Stimulated activated CD4-positive, alpha-beta T cell treated with anti-CD3 and anti-CD28 coated beads, TNF-alpha, amount 100 ng/mL, for 48 hours (primary cell): ENCODE data around the gene ZDHHC1.

Experiments
- DNase-seq, 3 donors: peaks; one replicate each; pipeline ENCODE4 v3.0.0-alpha.2; 2020; ENCODE audit warnings: low read depth in 3 of 3

ZDHHC1 gene

GRCh38 chr16:67415872-67416793 lies at the start of gene ZDHHC1:
Gene ZDHHC1 (minus strand): TSS chr16:67416477. CDS start chr16:67407775, 8,702 bp downstream.
- no peak for DNase-seq

GRCh38 chr16:67464565-67464964 lies 48.3 kb upstream of the ZDHHC1 start:
- no peak for DNase-seq

- DNase-seq = no peak
Observed at GRCh38 chr16:67463691-67464090, 47.4 kb upstream of the ZDHHC1 start.

DNA sequence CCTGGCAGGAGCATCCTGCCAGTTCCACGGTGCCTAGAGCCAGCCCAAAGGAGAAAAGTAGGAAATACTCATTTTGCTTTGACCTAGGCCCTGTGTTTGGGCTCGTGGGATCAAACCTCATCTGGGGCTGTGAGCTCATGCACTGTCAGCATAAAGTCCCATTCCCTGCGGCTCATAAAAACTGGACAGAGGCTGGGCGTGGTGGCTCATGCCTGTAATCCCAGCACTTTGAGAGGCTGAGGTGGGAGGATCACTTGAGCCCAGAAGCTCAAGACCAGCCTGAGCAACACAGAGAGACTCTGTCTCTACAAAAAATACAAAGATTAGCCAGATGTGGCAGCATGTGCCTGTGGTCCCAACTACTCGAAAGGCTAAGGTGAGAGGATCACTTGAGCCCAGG lies 46.8 kb upstream of the ZDHHC1 start:
- no peak for DNase-seq

DNA sequence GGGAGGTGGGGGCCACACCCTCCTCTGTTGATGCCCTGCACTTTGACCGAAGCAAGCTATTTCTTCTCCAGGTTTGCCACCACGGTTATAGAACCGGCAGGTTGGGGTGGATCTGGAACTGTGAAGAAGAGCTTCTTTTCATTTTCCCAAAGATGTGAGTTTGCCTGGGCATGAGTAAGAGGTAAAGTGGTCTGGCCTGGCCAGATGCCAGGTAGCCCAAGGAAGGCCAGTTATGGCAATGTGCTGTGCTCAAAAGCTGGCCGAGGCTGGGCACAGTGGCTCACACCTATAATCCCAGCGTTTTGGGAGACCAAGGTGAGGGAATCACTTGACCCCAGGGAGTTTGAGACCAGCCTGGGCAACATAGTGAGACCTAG lies 46.0 kb upstream of the ZDHHC1 start:
- DNase-seq = no peak

DNA sequence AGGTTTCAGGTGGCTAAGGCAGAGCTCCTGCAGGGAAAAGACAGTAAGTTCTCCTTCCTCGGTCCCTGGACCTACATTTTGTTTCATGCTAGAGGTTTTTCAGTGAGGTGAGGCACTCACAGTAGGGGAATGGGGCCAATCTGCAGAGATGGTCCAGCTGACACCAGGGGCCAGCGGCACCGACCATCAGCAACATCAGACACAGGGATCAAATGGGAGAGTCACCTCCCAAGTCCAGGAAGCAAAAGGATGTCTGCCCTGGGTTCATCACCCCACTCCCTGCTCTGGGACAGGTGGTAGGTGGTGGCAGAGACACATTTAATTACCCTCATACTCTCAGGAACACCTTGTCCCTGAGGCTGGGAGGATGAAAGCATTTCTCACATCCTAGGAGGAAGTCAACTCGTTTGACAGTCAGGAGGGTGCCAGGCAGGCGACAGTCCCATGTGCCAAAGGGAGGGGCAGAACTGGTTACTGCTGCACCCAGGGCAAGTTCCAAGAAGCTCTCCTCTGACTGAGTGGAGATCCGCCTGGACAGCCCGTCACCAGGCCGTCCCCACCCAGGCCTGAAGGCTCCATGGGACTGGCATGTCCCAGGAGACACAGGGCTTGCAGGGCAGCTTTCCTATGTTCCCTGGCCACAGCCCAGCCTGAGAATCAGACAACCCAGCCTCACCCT lies 45.5 kb upstream of the ZDHHC1 start:
- no peak for DNase-seq

GRCh38 chr16:67460961-67461360 lies 44.7 kb upstream of the ZDHHC1 start:
- no peak for DNase-seq

- DNase-seq = no peak
Observed at GRCh38 chr16:67460168-67460567, 43.9 kb upstream of the ZDHHC1 start.

GRCh38 chr16:67459861-67460150 lies 43.5 kb upstream of the ZDHHC1 start:
- DNase-seq = no peak

DNA sequence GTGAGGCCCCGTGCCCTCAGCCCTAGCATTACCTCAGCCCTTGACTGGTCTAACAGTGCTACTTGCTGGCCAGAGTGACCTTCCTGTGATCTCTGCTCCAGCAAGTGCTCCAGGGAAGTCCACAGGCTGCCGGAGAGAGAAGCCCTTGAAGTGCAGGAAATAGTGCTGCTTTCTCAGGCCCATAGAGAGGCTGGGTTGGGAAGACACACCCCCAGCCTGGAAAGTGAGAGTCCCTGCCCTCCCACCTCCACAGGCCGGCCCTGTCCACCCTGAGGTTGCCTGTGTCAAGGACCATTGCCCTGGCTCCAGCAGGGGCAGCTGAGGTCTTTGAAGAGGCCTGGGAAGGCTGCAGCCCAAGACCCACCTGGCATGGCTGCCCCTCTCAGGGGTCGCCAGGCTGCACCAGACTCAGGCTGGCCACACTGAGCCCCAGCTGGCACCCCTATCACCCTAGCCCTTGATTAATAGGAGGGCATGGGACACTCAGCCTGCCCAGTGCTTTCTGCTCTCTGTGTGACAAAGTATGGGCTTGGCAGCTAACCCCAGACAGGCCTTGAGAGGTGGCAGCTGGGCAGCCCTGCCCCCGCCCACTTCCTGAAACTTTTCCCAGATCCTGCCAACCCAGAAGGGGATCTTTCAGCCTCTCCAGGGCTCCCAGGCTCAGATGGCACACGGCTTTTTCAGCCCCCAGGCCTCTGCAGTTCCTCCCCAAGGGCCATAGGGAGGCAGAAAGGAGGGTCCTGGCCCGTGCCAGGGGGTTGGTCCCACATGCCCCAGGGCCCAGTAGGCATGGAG lies 43.0 kb upstream of the ZDHHC1 start:
- no peak for DNase-seq

- no peak for DNase-seq
Observed at GRCh38 chr16:67458121-67458641, 41.9 kb upstream of the ZDHHC1 start.

DNA sequence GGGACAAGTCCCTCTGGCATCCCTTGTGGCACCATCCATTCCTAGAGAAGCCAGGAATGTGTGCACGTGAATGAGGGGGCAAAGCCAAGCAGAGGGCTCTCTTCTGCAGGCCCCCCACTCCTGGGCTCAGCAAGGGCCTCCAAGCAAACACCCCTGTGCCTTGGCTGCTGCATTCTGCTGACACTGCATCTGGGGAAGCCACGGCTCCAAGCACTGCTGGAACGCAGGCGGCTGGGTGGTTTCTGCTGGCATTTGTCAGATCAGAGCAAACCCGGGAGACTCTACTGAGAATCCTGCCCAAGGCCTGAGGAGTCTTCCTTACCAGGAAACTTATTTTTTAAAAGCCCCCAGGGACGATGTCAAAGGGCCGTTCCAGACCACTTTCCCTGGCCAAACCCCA lies 41.3 kb upstream of the ZDHHC1 start:
- DNase-seq = no peak

GRCh38 chr16:67456391-67457081 lies 40.3 kb upstream of the ZDHHC1 start:
- no peak for DNase-seq

DNA sequence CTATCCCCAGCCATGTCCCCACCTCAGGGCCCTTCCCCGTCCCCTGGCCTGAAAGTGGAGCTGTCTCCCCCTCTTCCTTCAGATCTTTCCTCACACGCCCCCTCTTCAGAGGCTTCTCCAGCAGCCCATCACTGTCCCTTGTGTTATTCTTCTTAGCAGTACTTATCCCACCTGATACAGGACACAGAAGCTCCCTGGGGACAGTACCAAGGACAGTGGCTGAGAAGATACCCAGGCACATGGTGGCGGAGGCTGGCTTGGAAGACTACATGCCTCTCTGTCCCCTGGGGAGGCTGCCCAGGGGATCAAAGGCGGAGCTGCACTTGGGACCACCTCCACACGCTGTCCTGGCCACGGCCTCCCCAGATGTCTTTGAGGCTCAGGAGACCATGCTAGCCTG lies 38.6 kb upstream of the ZDHHC1 start:
- DNase-seq = no peak

DNA sequence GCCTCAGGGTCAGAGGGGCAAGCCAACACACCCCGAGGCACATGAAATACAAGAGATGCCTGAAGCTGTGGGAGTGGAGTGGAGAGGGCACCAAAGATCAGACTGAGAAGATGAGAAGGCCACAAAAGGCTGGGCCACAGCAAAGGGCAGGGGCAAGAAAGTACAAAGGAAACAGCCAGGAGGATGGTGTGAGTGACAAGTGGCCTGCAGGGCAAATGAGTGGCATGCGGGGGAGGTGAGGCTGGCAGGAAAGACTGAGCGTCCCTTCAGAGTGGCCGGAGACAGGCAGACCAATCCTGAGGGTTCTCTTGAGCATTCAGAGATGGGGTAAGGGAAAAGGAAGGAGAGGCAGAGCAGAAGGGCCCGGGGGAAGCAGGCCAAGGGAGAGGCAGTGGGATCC lies 37.8 kb upstream of the ZDHHC1 start:
- DNase-seq = no peak

DNA sequence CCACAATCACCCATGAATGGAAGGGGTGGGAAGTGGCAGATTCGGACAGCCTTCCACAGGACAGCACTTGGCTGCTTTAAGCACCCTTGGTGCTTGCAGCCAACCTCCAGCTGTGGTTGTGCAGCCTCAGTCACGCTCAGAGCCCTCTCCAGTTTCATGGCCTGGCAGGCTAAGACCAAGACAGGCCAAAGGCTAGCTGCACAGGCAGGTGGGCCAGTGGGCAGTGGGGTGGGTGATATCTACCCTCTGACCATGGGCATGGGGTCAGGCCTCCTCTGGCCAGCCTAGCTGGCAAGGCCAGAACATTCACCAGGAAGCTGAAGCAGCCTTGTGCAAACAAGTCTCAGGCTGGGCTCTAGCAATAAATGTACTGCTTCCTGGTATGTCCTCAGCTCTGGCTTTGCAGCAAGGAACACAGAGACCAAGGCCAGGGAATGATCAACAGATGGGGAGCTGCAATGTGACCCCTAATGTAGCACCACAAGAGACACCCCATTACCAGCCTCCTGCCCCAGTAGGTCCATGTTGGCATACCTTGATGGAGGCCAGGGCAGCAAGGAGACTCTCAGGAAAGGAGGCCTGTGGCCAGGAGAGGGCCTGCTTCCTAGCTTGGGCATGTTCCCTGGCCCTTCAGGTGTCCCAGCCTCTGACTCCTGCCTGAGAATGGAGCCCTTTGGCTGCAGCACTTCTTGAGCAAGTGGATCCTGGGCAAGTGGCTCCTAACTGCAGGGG lies 35.6 kb upstream of the ZDHHC1 start:
- no peak for DNase-seq

GRCh38 chr16:67451061-67451703 lies 34.9 kb upstream of the ZDHHC1 start:
- DNase-seq = no peak

DNA sequence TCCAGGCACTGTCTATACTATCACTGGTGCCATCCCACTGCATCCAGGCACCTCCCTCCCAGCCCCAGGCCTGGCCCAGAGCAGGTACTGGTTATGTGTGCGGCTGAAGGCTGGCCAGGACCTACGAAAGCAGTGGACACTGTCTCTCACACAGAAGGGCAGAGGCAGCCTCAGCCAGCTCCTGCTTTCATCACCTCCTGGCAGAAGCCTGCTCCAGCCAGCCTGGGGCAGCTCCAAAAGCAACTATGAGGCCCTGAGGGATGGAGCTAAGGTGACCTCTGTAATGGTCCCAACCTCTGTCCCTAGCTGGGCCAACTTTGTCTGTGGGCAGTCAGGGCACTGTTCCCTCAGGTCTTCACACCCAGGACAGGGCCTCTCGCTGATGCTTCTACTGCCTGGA lies 33.5 kb upstream of the ZDHHC1 start:
- DNase-seq = no peak

DNA sequence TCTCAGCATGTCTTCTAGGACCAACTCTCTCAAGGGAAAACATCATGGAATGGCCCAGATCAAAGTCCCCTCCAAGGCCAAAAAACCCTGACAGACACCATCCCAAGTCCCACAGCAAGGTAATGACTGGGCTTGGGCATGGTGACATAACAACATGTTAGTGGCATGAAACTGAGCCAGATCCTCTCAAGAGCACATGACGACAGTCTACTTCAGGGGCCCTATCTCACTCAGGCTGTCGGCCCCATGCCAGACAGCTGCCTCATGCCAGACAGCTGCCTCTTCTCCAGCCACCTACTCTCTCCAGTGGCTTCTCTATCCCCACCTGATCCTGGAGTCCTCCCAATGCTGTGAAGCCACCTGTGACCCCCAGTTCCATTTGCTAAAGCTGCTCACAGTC lies 33.1 kb upstream of the ZDHHC1 start:
- DNase-seq = no peak

DNA sequence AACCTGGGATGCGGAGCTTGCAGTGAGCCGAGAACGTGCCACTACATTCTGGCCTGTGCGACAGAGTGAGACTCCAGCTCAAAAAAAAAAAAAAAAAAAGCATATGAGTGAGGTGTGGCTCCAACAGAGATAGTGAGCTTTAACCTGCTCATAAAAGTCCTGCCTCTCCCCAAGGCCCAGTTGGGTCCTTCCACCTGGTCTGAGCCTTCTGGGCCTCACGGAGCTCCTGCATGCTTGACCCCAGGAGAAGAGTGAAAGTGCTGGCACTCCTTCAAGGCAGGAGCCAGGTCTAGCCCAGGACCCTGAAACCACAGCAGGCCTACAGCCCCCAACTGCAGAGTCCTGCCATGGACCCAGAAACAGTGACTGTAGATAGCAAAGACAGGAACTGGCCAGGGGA lies 32.3 kb upstream of the ZDHHC1 start:
- no peak for DNase-seq
